NCI-H82 treated with DMSO at 0.1 percent for 48 hours (cell line): ENCODE measurements around the gene ZNF580.

ENCODE experiments used
- DNase-seq: peaks from one replicate; lab custom pipeline; 2025; ENCODE audit not compliant: unreplicated experiment; lab: John Stamatoyannopoulos, UW

ZNF580 gene

DNA sequence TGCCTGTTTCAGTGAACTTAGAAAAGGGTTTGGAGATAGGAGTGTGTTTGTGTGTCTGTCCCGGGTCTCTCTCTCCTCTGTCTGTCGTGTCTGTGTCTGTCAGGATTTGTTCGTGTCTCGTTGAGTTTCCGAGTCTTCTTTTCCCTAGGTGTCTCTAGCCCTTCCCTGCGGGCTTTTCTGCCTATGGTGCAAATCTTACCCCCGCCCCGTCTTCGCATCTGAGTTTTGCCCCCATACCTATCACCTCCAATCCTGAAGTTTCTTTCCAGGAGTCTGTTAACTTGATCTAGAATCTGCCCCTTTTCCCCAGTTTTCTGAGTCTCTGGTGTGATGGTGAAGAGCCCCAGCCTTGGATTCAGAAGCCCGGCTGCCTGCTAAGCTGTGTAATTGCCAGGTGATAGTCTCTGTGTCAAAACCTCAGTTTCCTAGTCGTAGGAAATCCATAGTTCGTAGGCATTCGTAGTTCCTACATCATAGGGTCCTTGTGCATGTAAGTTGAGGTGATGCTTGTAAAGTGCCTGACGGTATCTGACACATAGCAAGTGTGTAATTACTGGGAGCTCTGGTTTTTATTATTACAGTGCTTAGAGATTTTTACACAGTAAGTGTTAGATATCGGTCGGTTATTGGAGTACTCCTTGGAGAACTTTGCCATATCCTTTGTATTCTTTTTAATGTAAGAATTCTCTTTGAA is 35.0 kb downstream of the ZNF580 start:
- DNase-seq: no peak

DNA sequence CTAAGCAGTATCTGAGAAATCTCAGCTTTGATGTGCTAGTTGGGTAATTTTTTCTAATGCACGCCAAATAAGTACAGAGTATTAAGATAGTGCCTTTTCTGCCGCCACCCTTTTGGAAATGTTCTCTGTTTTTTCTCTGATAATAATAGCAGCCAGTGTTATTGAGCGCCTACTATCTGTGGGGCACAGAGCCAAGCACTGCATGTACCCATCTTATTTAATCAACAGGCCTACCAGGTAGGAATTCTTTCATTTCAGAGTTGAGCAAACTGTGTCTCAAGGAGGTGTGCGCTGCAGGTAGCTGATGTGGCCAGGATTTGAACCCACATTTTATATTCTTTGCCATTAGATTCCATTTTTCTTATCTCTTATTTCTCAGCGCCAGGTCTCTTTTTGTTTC is 35.6 kb downstream of the ZNF580 start:
- DNase-seq: no peak

DNA sequence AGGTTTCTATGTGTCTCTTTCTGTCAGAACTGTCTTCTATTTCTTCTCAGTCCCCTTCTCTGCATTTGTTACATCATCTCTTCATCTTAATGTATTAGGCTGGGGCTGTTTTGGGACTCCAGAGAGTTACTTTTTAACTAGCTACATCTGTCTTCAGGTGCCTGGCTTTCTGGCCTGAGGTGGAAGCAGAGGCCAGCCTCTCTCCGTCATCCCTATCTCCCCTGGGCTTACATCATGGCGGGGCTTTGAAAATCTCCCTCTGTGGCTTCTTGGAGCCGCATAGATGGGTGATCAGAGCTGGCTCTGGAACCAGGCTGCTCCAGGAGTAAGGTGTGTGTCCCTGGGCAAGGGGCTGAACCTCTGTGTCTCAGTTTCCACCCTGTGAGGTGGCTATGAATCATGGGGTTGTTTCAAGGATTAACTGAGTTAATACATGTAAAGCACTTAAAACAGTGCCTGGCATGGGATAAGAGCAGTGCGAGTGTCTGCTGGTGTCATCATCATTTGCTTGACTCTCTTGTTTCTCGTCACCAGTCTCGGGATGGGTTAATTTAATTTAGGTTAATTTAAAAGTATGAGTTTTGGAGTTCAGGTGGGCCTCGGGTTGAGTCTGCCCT is 36.2 kb downstream of the ZNF580 start:
- DNase-seq: no peak

DNA sequence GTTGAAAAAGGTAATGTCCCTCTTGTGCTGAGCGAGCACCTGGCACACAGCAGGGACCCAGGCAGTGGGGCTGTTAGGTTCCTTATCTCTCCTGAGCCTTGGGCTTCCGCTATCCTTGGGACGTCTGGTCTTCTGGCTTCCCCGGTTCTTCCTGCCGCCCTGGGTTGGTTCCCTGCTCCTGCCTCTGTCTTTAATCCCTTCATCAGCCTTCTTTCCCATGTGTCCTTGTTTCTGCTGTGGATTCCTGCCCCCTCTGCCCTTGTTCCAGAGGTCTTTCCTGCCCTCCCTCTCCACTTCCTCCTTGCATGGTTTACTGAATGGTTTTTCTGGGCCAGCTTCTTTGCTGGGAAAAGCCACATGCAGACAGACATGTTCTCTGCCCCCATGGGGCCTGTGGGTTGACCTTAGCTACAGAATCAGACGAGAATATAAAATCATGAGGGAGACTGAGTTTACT is 36.8 kb downstream of the ZNF580 start:
- no peak for DNase-seq

DNA sequence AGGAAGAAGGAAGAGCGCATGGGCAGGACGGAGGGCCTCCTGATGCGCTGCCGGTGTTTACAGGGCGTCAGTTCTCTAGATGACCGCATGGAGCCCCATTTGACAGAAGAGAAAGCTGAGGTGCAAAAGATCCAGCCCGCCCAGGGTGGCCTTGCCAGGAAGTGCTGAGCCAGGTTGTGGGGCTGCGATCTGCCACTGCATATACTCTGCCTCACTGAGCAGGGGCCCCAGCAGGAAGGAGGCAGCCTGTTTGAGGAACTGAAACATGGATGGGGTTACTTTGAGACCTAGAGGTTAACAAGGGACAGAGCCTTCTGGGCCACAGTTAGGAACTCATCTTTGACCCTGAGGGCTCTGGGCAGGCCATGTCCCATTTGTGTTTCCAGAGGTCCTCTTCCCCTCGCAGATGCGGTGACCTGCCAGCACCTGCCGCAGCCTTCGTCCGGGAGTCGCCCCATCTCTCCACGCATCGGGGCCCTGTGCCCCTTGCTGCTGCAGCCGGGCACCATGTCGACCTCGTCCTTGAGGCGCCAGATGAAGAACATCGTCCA is 37.4 kb downstream of the ZNF580 start:
- DNase-seq: no peak

DNA sequence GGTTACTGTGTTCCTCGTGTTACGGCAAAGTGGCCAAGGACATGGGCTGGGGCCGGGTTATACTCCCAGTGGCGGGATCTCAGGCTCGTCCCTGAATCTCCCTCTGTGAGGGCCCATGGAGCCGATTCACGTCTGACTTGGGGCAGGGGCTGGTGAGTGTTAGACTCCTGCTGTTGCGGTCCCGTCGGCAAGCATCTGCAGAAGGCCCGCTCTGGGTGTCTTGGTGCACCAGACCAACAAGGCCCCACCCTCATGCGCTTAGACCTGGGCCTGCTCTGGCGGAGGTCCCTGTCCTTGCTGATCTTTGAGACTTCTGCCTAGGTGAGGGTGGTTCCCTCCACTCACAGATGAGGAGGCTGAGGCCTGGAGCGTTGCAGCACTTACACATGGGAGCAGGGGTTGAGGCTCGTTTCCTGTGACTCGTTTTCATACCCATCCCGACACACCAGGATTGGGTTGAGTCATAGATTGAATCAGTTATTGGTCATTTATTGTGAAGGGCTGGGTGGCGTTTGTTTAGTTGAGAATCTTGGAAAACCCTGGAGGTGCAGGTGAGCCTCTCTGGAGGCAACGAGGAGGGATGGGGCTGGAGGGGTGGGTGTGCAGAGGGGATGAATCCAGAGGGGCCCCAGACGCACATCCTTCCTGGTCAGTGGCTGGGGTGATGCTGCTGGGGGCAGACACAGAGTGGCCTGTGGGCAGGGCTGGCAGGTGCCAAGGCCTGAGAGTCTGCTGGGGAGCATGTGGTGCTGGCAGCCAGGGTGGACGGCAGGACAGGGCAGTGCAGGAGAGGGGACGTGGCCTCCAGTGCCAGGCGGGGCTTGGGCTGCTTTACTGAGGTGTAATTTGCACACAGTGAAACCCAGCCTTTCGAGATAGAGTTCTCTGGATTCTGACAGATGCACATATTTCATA is 38.8 kb downstream of the ZNF580 start:
- DNase-seq: no peak

DNA sequence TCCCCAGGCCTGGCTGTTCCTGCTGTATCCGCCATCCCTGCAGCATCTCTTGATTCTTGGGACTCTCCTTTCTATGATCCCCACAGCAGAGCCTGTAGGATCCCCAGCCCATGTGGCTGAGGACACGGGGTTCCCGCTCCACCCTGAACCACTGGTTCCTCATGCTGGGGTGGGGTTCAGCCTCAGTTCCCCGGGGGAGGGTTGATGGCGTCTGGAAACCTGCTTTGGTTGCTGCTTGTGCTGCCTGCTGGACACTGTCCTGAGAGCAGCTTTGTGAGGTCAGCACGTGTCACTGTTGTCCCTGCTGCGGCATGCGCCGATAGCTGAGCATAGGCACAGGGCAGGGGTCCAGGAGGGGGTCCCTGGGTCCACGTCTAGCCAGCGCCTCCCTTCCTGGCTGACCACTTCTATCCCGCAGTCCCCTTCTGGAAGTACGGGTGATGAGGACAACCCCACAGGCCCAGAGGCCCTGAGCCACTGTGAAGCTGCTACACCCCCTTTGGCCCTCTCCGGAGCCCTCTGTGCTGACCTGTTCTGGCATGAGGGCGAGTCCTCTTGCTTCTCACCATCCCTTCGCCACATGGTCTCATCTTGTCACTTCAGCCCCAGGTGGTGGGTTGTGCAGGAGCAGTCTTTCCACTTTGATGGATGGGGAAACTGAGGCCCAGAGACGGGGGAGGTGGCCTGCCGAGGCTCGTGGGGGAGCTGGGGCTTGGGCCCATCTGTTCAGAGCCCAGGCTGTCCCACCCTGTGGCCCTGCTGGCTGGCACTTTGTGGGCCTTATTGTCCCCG is 39.7 kb downstream of the ZNF580 start:
- DNase-seq: no peak

DNA sequence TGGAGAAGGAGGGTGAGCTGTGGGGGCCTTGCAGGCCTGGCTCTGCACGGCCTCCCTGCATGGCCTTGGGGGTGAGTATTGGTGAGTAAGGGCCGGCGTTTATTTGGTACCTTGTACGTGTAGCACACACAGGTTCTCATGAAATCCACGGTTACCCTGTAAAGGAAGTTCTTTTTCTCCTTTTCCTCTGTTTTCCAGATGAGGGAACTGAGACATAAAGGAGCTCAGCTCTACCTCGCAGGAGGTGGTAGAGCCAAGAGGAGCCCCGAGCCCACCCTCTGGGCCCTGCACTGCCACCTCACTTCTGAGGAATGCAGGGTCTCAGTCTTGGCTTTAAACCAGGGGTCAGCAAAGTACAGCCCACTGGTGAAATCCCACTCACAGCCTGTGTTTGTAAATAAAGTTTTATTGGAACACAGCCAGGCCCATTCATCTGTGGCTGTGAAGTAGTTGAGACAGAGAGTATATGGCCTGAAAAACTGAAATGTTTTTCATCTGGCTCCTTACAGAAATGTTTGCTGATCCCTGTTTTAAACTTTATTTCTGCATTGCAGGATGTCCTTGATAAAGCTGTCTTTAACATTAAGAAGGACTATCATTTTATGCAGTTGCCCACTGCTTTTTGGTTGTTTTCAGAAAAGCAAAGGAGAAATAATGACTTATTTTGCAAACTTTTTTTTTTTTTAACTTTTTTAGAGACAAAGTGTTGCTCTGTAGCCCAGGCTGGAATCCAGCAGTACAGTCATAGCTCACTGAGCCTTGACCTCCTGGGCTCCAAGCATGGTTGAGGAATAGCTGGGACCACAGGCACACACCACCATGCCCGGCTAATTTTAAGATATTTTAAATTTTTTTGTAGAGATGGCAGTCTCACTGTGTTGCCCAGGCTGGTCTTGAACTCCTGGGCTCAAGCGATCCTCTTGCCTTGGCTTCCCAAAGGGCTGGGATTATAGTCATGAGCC is 40.6 kb downstream of the ZNF580 start:
- no peak for DNase-seq

DNA sequence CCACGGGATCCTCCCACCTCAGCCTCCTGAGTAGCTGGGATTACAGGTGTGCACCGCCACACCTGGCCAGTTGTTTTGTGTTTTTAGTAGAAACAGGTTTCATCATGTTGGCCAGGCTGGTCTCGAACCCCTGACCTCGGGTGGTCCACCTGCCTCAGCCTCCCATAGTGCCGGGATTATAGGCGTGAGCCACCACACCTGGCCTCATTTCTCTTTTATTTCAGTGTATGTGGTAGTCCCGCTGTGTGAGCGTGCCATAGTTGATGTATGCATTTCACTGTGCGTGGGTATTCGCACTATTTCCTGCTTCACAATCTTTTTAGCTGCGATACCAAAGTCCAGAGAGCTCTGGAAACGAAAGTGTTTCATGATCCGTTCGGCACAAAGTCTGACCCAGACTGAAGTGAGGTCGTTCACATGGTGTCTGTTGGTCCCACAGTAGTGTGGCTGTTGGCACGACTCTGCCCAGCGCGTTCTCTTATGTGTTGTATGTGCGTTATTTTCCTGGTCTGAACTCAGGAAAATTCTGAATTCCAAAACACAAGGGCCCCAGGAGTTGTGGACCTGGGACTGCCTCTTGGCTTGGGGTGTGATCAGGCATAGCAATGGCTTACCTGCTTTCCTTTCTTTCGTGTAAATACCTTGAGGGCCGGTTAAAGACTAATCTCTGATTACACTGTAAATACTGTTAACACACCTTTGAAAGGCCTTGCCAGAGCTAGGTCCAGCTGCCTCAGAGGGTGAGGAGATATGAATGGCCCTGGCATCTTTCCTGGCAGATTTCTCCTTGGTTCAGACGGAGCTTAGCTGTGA is 42.9 kb downstream of the ZNF580 start:
- DNase-seq: no peak

DNA sequence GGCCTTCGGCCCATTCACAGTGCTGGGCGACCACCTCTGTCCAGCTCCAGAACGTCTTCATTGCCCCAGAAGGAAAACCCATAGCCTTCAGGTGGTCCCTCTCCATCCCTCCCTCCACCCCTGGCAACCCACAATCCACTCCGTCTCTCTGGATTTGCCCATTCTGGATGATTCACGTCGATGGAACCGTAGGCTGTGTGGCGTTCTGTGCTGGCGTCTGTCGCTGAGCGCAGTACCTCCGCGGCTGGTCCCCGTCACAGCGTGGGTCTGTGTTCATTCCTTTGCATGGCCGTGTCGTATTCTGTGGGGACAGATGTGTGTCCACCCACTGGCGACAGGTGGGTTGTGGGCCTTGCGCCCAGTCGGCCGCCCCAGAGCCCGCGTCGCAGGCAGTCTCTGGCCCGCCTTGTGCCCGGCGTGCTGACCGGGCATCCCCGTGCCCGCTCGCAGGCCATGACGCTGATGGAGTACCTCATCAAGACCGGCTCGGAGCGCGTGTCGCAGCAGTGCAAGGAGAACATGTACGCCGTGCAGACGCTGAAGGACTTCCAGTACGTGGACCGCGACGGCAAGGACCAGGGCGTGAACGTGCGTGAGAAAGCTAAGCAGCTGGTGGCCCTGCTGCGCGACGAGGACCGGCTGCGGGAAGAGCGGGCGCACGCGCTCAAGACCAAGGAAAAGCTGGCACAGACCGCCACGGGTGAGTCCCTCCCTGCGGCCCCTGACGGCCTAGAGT is 44.3 kb downstream of the ZNF580 start:
- DNase-seq: no peak

DNA sequence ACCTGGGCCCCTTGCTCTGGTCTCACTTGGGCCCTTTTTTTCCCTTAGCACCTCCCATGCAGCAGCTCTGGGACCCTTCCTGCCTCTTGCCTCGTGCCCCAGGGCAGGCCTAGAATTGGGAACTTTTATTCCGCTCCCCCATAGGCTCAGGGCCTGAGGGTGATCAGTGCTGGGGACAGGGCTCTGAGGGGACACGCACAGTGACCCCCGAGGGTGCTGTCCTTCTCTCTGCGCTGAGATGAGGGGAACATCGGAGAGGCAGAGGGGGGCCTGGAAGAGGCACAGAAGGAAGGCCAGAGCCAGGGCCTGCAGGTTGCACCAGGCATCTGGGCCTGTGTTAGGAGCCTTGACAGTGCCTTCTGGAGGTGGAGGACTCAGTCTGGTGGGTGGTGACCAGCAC is 45.0 kb downstream of the ZNF580 start:
- no peak for DNase-seq

DNA sequence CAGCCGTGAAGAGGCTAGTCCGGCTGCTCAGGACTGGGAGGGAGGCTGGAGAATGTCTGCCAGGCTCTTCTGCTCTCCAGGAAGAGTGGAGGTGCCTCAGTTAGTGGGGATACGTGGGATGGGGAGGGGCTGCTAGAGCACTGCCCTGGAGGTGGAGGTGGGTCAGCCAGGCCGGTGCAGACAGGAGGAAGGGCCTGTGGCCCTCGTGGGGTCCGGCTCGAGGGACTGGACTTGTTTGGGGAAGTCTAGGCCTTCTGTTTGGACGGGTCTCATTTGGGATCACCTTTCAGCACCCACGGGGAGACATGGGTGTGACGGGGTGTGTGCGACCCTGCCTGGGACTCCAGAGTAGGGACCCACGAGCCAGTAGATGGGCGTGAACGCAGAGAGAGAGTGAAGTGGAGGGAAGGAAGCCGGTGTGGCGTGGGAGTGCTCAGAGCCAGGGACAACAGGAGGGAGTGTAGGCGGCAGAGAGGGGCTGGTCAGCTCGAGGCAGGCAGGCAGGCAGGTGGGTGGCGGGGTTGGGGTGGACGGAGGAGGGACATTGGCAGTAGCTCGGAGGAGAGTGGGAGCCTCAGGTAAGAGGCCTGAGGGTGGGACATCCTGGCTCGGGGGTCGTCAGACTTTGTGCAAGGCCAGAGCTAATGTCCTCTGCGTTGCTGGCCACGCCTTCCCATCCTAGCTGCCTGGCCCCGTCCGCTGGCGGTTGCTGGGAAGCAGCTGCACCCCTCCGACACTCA is 45.7 kb downstream of the ZNF580 start:
- no peak for DNase-seq

DNA sequence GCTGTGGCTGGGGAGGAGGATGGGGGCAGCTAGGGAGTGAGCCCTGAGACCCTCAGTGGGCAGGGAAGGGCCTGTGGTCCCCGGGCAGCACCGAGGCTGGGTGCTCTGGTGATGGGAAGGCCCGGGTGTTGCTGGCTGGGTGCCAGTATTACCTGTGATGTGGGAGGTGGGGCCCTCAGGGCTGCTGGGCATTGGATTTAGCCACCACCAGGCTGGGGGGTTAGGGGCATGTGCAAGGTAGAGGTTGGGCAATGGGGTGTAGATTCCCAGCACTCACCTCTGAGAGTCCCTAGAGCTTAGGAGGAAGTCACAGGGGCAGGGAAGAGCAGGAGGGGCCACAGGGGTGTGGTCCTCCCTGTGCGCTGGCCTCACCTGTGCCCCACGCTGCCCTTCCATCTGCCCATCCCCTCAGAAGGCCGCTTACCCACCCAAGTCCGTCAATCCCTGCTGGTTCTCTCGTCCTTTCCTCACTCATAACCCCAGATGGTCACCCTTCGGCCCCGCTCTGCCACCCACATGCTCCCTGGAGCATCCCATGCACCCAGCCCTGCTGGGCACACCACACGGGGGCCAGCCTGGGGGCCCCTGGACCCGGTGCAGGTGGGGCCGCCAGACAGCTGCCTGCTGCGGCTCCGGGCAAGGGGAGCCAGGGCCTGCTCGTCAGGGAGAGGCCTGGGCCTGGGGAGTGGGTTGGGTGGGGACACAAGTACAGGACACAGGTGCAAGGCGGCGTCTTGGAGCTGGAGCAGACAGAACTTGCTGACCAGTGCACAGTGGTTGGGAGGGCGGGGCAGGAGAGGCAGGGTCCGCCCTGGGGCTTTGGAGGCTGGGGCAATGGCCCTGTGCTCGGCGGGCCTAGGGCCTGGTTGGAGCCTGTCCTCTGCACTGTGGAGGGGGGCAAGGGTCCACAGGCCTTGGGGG is 46.7 kb downstream of the ZNF580 start:
- no peak for DNase-seq

DNA sequence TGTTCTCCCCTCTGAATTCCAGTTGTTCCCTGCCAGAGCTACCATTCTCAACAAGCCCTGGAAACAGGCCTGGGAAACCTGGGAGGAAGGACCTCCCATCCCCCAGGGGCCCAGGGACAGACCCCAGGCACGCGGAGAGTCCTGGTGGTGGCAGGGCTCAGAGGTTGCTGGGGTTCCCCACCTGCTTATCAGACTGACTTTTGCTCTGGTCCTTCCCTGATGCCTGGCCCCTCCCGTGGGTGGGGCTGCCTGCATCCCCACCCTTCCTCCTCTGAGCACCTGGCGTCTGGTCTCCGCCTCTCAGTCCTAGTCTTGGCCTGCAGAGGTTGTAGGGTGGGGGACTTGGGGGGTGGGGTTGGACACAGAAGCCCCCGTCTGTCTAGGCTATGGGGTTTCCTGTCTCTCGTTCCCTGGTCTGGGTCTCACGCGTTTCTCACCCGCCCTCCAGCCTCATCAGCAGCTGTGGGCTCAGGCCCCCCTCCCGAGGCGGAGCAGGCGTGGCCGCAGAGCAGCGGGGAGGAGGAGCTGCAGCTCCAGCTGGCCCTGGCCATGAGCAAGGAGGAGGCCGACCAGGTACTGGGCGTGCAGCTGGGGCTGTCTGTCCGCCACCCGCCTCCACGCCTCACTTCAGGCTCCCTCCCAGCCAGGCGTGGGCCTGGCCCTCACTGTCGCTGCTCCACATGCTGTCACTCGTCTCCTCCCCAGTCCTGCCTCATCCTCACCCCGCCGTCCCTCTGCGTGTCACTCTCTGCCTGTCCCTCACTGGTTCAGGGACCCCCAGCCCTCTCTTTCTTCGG is 47.8 kb downstream of the ZNF580 start:
- DNase-seq: no peak

DNA sequence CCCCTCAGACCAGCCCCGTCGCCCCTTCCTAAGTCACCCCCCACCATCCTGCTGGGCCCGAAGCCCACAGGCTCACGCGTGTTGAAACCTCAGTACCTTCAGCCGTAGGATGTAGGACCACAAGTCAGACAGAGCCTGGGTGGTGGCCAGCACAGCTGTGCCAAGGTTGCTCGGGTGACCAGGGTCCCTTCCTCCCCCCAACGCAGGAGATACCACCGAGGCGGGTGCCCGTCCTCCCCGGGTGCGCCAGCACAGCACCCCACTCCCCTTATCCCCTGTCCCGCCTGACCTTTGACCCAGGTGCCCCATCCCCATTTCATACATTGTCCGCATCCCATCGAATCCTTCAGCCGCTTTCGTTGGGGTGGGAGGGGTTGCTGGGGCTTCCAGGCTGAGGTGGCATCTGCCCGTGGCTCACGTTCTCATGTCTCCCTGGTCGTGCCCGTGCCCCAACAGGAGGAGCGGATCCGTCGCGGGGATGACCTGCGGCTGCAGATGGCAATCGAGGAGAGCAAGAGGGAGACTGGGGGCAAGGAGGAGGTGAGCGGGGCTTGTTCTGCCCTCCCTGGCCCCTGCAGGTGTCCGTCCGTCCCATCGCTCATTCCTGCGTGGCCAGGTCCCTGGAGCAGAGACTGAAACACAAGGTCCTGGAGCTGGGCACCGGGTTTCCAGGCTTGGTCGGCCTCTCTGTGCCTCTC is 48.8 kb downstream of the ZNF580 start:
- no peak for DNase-seq
